Esophagus (tissue), 2 donors: ENCODE data around the gene SYTL3. TPM values are rescaled to one million over a fixed set of nuclear protein-coding genes. Genes with fewer than 3 reads are reported as not detected.

Experiments used
- H3K27ac ChIP-seq, 2 donors: one replicate each; pipeline ENCODE4 v1.5.1; 2013; ENCODE audit warnings: low read depth in 2 of 2, mild to moderate bottlenecking in 2 of 2, inconsistent platforms in 1 of 2, low read length in 1 of 2, moderate library complexity in 1 of 2
- H3K27me3 ChIP-seq, 2 donors: one replicate each; pipeline ENCODE4 v1.6.1; 2013; ENCODE audit warnings: low read length in 2 of 2, control low read depth in 1 of 2, mild to moderate bottlenecking in 1 of 2; ENCODE audit not compliant: insufficient read depth in 2 of 2, control insufficient read depth in 1 of 2
- H3K36me3 ChIP-seq, 2 donors: one replicate each; pipeline ENCODE4 v1.6.1; 2013; ENCODE audit warnings: low read length in 1 of 2; ENCODE audit not compliant: control insufficient read depth in 2 of 2, insufficient read depth in 2 of 2
- H3K4me1 ChIP-seq, 2 donors: one replicate each; pipeline ENCODE4 v1.6.1; 2013; ENCODE audit warnings: low read length in 1 of 2; ENCODE audit not compliant: control insufficient read depth in 2 of 2, insufficient read depth in 2 of 2
- H3K4me3 ChIP-seq, 2 donors: one replicate each; pipeline ENCODE4 v1.5.1; 2013; ENCODE audit warnings: low read length in 2 of 2, mild to moderate bottlenecking in 2 of 2, low read depth in 1 of 2, moderate library complexity in 1 of 2
- H3K9me3 ChIP-seq, 2 donors: one replicate each; pipeline ENCODE4 v1.6.1; 2013; ENCODE audit warnings: mild to moderate bottlenecking in 2 of 2, low read depth in 1 of 2, low read length in 1 of 2, moderate library complexity in 1 of 2; ENCODE audit not compliant: control insufficient read depth in 2 of 2, insufficient read depth in 1 of 2
- WGBS, 2 donors: extraction: QIAGEN DNeasy Blood & Tissue Kit; methylation state at CpG; one replicate each; pipeline ENCODE4 v1.1.7; 2013; 5-methylcytosine and 5-hydroxymethylcytosine counted together
- polyA plus RNA-seq, 2 donors: library from polyadenylated mRNA; stranded (reverse); fragments of 200-250 nt; gene quantifications; one replicate each; pipeline ENCODE4 v1.2.3, GENCODE V29; 2013
- donor health status: healthy with polysubstance abuse.
- donor health status: Bipolar disorder and iron deficiency.

Gene SYTL3
- polyA plus RNA-seq, 2 donors: 2.4 to 2.6 TPM

DNA sequence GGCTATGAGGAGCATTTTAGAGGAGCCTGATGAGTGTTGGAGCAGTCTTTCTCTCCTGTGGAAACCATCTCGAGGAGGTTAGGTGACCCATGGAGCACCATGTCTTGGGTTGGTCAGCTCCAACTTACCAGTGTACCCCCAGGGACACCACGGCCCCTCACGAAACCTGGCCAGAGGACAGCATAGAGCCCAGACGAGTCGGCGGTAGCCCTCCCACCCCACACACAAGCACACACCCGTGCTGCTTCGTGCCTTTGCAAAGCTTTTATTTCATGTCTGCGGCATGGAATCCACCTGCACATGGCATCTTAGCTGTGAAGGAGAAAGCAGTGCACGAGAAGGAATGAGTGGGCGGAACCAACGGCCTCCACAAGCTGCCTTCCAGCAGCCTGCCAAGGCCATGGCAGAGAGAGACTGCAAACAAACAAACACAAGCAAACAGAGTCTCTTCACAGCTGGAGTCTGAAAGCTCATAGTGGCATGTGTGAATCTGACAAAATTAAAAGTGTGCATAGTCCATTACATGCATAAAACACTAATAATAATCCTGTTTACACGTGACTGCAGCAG, 115.7 kb downstream of the SYTL3 start:
- 83 to 86% methylated on average over 13 of the region's 13 CpGs for WGBS, 2 donors
- Histone ChIP-seq H3K36me3 (peaks cover 26 to 54% of the 10 kb centered on the region in 2 donors), H3K9me3 (no peaks in the 10 kb centered on the region), H3K27me3 (no peaks in the 10 kb centered on the region), H3K27ac (no peak overlapping the region), H3K4me1 (peaks cover 0 to 2% of the 10 kb centered on the region in 2 donors), H3K4me3 (no peak overlapping the region)

- Histone ChIP-seq H3K36me3 (peaks cover 36 to 66% of the 10 kb centered on the region in 2 donors), H3K27me3 (no peaks in the 10 kb centered on the region), H3K4me1 (peaks cover 0 to 2% of the 10 kb centered on the region in 2 donors), H3K9me3 (no peaks in the 10 kb centered on the region), H3K27ac (peak overlapping the region in 1 of 2 donors; percentile 26), H3K4me3 (no peak overlapping the region)
- WGBS, 2 donors: 90 to 91% methylated on average over 36 to 38 of the region's 38 CpGs
Measured at GRCh38 chr6:158766621-158767455, 117.0 kb downstream of the SYTL3 start.

DNA sequence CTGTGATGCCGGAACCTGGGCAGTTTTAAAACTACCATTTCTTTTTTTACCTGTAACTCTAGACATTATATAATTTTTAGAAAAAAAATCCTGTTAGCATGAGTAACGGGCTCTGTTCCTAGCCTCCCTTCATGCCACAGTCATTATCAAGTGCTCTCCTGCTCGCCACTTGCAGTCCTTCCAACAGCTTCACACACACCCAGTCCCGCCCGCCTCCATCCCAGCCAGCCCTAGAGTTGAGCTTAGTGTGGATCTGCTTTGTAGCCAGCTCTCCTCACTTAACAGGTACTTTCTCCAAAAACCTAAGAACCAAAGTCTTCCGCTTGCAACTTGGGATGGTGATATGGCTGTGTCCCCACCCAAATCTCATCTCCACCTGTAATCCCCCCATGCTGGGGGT, 117.9 kb downstream of the SYTL3 start:
- H3K9me3 ChIP-seq: no peaks in the 10 kb centered on the region
- H3K27me3 ChIP-seq: no peaks in the 10 kb centered on the region
- no peak overlapping the region for H3K27ac ChIP-seq
- peaks cover 2 to 4% of the 10 kb centered on the region in 2 donors for H3K4me1 ChIP-seq
- 86% methylated on average over 6 of the region's 6 CpGs for WGBS, 2 donors
- peaks cover 40 to 72% of the 10 kb centered on the region in 2 donors for H3K36me3 ChIP-seq
- H3K4me3 ChIP-seq: no peak overlapping the region

- Histone ChIP-seq H3K27me3 (no peaks in the 10 kb centered on the region), H3K4me1 (peaks cover 3 to 7% of the 10 kb centered on the region in 2 donors), H3K36me3 (peaks cover 40 to 72% of the 10 kb centered on the region in 2 donors)
Measured at GRCh38 chr6:158768436-158768835, 118.6 kb downstream of the SYTL3 start.

DNA sequence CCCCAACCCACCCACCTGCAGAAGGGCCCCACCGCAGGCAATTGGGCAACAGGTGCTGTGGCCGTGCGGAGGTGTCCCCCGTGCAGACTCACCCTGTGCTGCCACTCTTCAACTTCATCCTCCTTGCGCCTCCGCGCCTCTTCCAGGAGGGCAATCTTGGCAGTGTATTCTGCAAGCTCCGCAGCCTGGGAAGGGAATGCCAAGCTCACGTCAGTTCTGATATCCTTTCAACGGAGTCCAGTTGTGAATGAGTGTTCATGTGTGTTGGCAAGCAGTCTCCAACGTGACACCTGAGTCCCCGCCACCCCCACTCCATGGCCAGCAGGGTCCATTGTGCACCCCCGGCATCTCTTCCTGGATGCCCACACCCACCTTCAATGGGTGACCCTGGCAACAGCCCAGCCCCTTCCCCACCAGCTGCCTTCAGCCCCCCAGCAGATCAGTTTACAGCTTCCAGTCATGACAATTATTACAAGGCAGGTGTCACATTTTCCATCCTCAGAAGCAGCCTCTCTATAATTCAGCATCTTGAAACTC, 119.4 kb downstream of the SYTL3 start:
- WGBS, 2 donors: 87 to 89% methylated on average over 13 of the region's 13 CpGs
- Histone ChIP-seq H3K9me3 (no peaks in the 10 kb centered on the region), H3K36me3 (peaks cover 40 to 73% of the 10 kb centered on the region in 2 donors), H3K27me3 (no peaks in the 10 kb centered on the region), H3K27ac (no peak overlapping the region), H3K4me1 (peaks cover 6 to 14% of the 10 kb centered on the region in 2 donors), H3K4me3 (no peak overlapping the region)

More at GRCh38 chr6:158768436-158768835, 118.6 kb downstream of the SYTL3 start:
- peak overlapping the region in 1 of 2 donors; percentile 53 for H3K27ac ChIP-seq
- H3K9me3 ChIP-seq: no peaks in the 10 kb centered on the region
- WGBS, 2 donors: 90 to 96% methylated on average over 8 of the region's 8 CpGs
- H3K4me3 ChIP-seq: no peak overlapping the region

GRCh38 chr6:158769771-158770432, 120.0 kb downstream of the SYTL3 start:
- WGBS, 2 donors: 89 to 92% methylated on average over 18 of the region's 18 CpGs
- Histone ChIP-seq H3K4me3 (no peak overlapping the region), H3K27ac (peak overlapping the region in 1 of 2 donors; percentile 65)

DNA sequence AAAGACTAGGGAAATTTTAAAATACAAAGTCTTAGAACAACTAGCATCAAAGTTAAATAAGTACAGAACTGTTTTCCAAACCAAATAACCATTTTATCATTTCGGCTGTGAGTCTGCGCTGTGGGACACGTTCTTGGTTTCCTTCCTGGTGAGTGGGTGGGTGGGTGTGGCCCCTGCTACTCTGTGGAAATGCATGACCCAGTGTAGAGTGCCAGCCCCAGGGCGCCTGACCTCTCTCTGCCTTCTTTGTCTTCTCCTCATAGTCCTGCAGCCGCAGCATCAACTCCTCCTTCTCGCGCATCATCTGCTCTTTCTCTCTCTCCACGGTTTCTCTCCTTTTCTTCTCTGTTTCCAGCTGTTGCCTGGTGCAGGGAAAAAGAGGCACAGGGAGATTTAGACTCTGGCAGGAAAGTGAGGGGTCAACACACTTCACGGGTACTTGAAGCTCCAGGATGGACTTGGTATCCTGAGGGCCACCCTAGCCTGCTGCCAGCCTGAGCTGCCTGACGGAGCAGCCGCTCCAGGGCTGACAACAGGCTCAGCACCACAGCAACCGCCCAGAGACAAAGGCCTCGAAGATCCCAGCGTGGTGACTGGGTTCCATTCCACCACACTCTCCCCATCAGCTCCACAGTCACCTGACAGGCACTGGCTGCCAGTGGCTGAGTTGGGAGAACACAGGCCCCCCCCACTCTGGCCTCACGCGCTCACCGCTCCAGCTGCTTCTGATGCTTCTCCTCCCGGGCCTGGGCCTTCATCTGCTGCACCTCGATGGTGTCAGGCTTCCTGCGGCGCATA, 120.9 kb downstream of the SYTL3 start:
- WGBS, 2 donors: 77 to 79% methylated on average over 21 of the region's 21 CpGs
- peak overlapping the region in 1 of 2 donors; percentile 43 for H3K27ac ChIP-seq
- H3K9me3 ChIP-seq: no peaks in the 10 kb centered on the region
- H3K36me3 ChIP-seq: peaks cover 37 to 73% of the 10 kb centered on the region in 2 donors
- no peak overlapping the region for H3K4me3 ChIP-seq
- no peaks in the 10 kb centered on the region for H3K27me3 ChIP-seq
- peaks cover 6 to 15% of the 10 kb centered on the region in 2 donors for H3K4me1 ChIP-seq

More at GRCh38 chr6:158769771-158770432, 120.0 kb downstream of the SYTL3 start:
- peaks cover 6 to 15% of the 10 kb centered on the region in 2 donors for H3K4me1 ChIP-seq
- no peaks in the 10 kb centered on the region for H3K27me3 ChIP-seq
- no peaks in the 10 kb centered on the region for H3K9me3 ChIP-seq
- H3K36me3 ChIP-seq: peaks cover 40 to 75% of the 10 kb centered on the region in 2 donors

GRCh38 chr6:158771399-158772152, 121.7 kb downstream of the SYTL3 start:
- H3K27ac ChIP-seq: peak overlapping the region; percentile 60 to 96
- H3K4me1 ChIP-seq: peaks cover 6 to 18% of the 10 kb centered on the region in 2 donors
- H3K4me3 ChIP-seq: no peak overlapping the region
- 88 to 90% methylated on average over 16 of the region's 16 CpGs for WGBS, 2 donors
- H3K27me3 ChIP-seq: no peaks in the 10 kb centered on the region
- H3K9me3 ChIP-seq: no peaks in the 10 kb centered on the region
- peaks cover 39 to 77% of the 10 kb centered on the region in 2 donors for H3K36me3 ChIP-seq
